Fibroblast of peridontal ligament (primary cell): ENCODE measurements around the gene FAP.

Experiments used
- DNase-seq: peaks from one replicate; pipeline ENCODE4 v3.0.0-alpha.2; 2010; ENCODE audit errors: extremely low read depth

FAP gene, protein sequence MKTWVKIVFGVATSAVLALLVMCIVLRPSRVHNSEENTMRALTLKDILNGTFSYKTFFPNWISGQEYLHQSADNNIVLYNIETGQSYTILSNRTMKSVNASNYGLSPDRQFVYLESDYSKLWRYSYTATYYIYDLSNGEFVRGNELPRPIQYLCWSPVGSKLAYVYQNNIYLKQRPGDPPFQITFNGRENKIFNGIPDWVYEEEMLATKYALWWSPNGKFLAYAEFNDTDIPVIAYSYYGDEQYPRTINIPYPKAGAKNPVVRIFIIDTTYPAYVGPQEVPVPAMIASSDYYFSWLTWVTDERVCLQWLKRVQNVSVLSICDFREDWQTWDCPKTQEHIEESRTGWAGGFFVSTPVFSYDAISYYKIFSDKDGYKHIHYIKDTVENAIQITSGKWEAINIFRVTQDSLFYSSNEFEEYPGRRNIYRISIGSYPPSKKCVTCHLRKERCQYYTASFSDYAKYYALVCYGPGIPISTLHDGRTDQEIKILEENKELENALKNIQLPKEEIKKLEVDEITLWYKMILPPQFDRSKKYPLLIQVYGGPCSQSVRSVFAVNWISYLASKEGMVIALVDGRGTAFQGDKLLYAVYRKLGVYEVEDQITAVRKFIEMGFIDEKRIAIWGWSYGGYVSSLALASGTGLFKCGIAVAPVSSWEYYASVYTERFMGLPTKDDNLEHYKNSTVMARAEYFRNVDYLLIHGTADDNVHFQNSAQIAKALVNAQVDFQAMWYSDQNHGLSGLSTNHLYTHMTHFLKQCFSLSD

DNA sequence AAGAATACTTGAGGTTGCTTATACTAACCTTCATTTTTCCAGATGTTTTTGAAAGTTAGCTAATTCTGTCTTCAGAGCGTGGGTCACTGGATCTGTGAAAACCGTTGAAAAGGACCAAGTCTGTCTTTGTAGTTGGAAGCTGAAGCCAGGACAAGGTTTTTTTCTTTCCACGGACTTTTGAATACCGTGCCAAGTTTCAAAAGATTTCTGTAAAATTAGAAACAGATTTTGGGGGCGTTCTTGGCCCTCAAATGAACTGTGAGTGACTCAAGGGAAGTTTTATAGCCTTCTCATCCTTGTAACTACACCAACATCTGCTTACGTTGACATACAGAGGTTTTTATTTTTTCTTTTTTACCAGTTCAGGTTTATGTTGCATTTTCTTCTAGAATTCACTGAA, at the start of gene FAP:
Gene FAP (minus strand): TSS at position 152 of the 400 bp plus-strand sequence. CDS start 118 bp downstream, at position 34.
- peak; percentile 98 for DNase-seq

DNA sequence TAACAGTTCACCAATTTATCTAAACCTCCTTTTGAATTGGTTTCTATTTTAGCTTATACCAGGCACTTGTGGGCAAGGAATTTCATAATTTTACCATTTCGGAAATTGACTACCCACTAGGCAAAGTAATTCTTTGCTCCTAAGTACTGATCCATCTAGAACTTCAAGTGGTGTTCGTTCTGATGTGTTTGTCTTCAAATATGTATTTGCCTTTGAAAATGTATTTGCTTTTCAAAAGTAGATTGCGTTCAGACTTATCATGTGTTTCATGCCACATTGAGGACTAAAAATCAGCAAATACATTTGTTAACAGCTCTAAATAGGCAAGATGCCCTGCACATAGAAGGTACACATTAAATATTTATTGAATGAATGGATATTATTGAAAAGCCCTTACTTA, 48.5 kb upstream of the FAP start:
- DNase-seq: no peak

DNA sequence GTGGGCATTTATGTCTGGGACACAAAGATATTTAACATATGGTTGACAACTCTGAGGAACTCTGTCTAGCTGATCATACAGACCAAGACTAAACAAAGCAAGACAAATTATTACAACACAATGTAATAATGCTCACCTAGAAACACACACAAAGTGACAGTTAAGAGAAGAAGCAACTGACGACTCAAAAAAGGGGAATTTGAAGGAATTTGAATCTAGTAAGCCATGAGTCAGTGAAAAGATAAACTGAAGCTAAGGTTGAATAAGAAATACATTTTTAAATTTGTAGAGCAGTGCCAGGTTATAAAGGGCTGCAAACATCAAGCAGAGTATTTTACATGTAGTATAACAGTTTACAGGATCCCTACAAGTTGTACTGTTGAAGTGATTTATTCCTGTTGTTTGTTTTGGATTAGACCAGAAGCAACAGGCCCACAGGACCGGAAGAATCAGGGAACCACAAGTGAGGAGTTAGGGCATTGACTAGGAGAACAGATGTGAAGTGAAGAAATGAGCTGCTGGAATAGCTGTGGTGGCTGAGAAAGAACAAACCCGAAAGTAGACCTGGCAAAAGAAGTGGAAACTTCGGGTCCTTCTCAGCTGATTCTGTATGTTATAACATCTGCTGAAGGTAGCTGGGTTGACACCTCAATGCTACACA, 39.6 kb upstream of the FAP start:
- peak; percentile 59 for DNase-seq

DNA sequence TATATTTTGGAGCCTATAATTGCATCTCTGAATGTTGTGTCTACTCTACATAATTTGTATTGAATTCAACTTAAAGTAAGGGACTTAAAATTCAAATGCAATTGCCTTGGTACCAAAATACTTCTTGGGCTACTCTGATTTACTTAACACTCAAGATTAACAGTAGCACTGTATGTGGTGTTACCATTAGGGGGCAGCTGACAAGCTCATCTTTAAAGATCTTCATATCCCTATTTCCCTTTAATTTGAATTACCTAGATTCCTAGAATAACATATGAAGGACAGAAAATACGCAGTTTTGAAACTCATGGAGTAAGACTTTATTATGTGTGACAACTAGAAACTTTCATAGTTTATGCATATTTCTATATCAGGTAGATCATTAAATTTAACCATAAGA, 37.4 kb upstream of the FAP start:
- no peak for DNase-seq

DNA sequence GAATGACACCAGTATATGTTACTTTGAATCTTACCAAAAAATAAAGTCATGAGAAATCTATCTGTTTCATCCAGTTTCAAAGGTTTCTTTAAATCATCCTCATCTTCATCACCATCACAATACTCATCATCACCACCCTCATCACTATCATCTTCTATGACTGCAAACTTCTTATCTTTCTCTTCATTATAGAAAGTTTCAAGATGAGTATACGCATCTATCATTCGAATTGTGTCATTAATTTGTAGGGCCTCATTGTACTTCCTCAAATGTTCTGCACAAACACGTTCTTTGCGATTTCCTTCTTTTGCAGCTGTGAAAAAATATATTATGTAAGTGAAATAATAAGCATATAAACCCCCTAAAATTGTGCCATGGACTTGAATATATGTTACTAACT, 34.1 kb upstream of the FAP start:
- no peak for DNase-seq

DNA sequence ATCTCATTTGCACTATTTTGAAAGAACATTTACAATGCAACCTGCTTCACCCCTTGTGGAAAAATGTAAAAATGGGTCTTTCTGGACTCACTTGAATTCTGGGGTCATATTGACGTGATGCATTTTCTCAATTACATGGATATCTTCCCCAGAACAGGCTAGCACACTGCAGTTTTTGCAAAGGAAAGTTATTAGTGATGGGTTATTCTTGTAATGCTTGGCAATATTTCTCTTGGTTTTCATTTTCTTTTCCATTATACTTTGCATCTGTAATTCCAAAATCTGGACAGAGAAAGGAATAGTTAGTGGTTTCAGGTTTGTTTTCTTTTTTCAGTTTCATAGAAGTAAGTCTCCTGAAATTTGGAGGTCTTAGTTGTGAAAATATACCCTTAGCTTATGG, 24.8 kb upstream of the FAP start:
- no peak for DNase-seq

DNA sequence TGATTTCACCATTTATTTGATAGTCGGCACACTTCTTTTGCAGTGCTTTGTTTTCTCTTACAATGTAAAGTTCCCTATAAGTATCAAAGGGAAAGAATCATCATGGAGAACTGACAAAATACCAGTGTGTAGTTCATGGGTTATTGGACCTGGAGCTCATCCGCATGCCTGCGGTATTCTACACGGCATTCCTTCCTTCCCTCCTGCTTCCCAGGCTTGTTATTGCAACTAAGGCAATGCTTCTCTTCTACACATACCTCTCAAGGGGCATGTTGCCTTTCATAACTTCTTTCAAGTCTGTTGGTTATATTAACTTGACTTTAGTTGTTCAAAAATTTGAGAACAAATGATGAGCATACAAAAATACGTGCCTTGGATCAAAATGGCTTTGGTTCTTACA, 24.3 kb upstream of the FAP start:
- DNase-seq: no peak

DNA sequence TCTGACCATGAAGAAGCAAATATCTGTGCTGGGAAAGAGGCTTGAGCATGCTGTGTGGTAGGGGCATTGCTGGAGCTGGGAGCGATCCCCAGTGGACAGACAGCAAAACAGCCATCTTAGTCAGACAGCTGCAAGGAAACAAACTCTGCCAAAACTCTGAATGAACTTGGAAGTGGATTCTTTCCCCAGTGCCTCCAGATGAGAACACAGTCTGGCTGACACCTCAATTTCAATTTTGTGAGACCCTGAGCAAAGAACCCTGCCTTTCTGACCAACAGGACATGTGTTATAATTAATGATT, 23.2 kb upstream of the FAP start:
- DNase-seq: no peak

DNA sequence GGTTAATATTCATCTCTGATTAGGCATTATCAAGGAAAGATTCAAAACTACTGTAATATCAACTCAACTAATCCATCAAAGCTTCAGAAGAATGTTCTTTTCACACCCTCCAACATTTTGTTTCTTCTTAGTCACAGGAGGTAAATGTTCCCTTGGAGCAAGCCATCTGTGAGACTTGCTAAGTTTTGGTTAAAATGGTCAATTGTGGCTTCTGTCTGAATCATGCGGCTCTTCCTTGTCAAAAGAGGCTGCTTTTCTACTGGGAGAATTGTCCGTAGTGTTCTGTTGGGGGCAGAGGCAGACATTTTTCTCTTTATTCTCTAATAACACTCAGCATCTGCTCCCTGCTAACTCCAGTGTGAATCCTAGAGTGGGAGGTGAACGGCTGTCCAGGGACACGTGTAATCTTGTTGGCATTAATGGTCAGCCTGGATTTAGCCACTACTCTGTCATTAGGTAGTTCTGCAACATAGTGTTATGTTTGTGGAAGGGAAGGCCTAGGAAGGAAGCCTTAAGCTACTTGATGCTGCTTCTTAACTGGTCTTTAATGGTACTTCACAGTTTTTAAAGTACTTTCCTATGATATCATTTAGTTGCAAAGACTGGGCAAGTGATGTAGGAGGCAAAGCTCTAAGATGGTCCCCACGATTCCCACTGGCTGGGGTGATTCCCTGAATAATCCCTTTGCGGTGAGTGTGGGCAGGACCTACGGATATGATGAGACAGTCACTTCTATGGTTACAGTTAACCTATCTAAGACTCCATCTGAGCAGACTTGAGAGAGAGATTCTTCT, 22.6 kb upstream of the FAP start:
- no peak for DNase-seq

DNA sequence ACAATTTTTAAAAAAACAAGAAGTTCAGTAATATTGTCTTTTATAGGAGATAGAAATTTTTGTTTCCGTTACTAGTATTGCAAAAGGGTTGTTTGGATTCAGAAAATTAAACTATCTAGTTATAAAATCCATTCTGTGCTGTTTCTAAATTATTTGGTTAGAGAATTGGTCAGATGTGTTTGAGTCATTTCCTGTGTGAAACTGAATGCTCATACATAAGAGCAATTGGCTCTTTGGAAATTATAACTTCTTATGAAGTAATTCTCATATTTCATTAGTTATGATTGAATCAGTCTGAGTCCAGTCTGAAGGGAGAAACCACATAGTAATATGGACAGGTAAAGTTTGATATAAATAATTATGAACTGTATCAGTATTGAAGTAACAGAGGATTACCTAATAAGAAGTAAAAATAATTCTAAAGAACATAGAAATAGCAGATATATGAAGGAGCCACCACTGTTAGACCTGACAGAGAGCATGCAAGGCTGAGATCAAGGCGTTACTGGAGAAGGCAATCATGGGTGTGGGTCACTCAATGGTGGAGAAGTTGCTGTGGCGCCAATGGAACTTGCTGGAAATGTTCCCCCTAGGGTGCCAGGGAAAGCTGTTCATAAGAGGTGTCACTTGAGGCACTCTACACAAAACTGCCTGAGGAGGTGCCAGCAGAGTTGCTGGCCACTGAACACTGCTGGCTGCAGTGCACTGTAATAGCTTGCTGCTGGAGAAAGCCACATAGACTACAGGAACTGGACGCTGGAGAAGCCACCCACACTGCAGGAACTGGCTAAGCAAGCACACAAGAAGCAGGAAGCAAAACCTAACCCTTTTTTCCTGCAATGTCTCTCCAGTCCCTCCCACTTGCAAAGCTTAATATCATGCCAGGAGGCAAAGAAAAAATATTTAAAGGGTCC, 18.0 kb upstream of the FAP start:
- peak; percentile 83 for DNase-seq

DNA sequence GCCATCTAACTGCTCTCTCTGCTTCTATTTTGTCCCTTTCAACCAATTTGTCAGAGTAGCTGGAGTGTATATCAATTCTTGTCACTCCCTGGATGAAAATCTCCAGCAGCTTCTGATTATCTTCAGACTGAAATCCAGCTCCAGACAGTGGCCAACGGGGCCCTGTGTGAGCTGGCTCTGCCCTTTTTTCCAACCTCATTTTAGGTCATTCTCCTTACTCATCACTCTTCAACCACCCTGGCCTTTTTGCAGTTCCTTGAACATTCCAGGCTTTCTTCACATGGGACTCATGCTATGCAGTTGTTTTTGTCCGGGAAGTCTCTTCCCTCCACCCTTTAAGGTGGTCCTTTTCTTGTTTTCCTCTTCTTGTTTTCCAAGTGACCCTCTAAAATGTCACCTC, 15.4 kb upstream of the FAP start:
- peak; percentile 75 for DNase-seq

DNA sequence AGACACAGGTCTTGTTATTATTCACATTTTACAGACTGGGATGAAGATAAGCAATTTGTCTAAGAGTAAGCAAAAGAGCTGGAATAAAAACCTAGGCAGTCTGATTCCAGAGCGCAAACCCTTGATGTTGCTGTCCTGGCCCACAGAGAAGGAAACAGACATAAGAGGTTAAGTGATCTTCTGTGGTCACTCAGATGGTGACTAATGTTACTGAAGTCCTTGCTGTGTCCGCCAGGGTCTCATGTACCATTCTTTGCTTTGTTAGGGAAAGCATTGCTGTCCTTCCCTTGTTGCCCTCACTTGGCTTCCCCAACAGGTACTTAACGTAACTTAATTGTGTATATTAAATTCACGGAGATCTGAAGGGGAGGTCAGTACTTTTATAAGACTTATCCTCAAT, 14.9 kb upstream of the FAP start:
- no peak for DNase-seq

DNA sequence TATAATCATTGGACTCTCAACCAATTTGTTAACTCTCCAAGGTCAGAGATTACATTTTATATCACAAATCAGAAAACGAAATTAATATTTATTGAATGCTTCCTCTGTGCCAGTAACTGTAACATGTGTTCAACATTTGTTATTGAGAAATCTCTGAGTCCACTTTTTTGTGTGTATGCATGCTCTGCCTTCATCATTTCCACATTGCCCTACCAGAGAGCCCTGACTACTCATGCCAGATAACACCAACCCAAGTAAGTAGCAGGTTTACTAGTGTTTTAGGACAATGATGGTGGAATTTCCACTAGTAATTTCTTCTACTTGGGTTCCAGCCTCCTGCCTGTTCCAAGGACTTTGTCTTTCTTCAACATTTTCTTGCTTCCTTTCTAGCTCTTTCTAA, 14.2 kb upstream of the FAP start:
- DNase-seq: peak; percentile 81

DNA sequence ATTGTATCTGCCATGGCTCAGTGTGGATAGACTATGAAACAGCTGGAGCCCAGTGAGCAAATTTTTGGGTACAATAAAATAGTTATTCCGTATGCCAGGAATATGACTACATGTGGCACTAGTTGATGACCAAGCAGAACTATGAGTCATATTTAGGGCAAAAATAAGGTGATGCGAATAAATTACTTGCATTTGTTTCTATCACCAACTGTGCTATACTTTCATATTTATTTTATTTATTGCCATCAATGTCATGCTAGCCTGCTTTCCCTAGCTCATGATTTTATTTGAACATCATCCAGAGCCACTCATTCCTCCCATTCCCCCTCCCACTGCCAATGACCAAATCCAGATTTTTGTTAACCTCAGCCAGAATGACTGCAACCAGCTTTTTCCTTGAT, 13.3 kb upstream of the FAP start:
- DNase-seq: peak; percentile 83

DNA sequence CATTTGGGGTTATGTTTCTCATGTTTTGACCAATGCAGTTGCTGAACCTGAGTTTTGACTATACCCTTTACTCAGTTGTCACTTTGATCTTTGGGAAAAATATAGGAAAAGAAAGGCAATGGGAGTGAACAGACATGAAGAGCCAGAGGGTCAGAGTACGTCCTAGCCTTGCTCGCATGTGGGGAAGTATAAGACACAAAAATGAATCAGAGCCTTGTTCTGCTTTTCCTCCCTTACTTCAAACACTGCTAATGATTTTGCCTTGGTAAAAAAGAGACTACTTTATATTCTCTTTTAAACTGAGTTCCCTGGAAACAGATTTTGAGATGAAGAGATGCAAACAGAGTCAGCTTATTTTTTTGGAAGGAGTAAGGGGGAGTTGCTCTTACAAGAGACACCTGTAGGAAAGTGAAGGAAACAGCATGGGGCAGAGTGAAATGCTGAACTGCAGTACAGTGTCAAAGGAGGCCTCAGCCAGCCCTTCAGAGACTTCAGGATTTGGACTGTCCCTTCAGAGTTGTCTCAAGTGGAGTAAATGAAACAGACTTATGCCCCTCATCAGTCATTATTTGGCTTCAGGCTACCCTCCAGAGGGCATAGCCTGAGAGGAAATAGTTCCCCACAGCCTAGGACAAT, 11.1 kb upstream of the FAP start:
- DNase-seq: no peak

DNA sequence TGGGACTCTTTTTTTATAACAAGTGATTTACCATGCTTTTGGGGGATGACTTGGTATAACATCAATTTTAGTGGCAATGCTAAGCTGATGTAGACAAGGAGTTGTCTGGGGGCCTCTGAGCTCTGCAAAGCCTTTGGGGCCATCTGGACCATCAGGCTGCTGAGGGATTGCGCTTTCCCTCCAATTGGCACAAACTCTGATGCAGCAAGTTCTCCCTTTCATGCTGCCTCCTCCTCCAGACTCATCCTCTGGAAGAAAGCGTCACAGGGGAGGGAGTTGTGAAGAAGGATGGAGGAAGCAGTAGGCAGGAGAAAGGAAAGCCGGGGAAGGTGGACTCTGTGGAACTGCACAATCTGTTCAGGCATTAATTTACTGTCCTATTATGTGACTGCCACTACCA, 10.2 kb upstream of the FAP start:
- no peak for DNase-seq

DNA sequence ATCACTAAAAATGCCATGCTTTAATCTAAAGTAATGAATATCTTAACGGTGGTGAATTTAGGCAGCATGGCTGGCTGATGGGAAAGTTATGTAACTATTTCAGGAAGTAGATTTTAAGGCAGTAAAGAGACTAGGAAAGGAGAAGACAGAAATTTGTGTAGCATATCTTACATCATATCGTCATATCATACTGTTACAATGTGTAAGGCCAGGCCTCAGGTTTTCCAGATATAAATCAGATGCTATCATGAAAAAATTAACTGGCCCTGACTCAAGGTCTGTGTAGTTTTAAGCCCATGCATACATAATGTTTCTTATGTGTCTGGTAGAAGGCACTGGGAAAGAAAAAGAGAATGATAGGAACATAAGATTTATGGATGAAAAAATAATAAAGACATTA, 8.9 kb upstream of the FAP start:
- DNase-seq: no peak

DNA sequence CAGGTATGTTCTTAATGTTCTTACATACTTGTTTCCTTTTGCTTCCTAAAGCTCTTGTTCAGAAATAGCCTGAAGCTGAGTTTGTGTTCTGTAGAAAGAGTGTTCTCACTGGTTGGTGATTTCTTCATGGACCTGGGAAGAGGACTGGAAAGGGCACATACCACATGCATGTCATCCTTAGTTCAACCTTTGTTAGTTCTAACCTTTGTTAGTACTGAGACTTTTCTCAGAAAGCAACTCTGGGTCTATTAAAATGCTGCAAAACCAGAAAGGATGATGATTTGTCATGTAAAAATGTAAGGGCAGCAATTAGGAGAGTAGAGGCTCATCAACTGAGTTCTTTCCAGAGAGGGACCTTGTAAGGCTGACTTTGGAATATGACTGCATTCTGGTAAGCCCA, 2.5 kb upstream of the FAP start:
- DNase-seq: peak; percentile 58

DNA sequence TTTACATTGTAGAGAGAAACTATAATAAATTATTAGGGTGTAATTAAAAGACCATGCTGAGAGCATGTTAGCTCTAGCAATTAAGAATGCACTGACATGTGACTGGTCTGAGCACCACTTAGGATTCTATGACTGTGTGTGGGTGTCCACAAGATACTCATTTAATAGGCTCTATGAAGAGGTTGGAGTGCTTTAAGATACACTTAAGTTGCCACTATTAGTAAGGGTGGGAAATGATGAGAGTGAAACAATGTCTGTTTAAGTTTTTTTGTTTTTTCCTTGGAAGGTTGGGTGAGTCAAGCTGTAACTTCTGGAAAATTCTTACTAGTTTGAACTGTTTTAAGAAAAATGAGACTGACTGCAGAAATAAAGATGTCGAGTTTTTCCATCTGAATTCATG, 1.8 kb upstream of the FAP start:
- no peak for DNase-seq

DNA sequence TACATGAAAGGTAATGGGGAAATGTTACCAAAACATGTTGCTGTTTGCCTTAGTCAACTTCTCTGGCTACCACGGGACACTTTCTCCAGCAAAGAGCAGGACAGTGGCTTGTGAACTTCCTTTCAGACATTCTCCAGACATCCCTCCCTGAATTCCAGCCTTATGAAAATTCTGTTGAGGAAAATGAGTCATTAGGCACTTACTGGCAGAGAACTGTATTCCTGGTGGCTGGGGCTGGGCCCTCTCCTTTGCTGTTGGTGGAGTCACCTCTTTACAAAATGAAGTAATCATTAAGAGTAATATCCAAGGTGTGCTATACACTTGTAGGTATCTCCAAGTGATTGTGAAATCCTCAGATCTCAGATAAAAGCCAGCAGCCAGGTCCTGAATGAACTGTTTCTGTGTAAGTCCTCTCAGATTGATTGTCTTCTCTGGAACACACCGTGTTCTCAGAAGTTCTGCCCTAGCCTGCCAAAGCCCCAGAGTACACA, 1.3 kb upstream of the FAP start:
- peak; percentile 80 for DNase-seq
